Measurements from ENCODE around the gene BAZ1A. TPM values are rescaled to one million over a fixed set of nuclear protein-coding genes. Genes with fewer than 3 reads are reported as not detected.

The BAZ1A gene
- total and polyA plus RNA-seq, 9 of the 15 experiments (the other 6 are each of a cell fraction or from before 2014, with no cell fraction given) = 22.0 to 71.2 (median 39.1) TPM

DNA sequence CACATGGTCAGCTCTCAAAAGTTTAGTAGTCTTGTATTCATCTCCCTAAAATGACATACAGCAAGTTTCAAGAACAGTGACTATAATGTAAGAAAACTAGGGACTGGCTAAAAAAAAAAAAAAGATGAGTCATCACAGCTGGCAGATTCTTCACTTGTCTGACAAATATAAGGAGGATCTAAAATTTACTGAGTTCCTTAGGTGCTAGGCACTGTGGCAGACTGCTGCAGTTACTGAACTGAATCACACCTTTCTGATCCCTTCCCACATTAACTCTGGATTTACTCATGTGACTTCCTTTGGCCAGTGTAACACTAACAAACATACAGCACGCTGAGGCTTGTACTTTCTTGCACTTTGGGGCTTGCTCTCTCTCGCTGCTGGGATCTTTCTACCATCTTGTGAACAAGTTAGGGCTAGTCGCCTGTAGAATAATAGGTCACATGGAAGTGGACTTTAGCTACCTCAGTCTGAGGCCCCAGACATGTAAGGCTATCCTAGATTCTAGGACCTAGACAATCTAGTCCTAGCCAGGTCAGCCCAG, 32.1 kb downstream of the BAZ1A start (continued):
- TF ChIP-seq NFE2L1 (tag; IDR thresholded peaks at IDR 0.05; ENCODE audit: borderline replicate concordance, low read depth) (peak; percentile 79), NCOA1 (IDR thresholded peaks at IDR 0.05; ENCODE audit: low read depth) (no peak), ATF7 (IDR thresholded peaks at IDR 0.05) (no peak), ZFP30 (CRISPR knock-in tag; IDR thresholded peaks at IDR 0.05; ENCODE audit: borderline replicate concordance) (no peak), RFX5 (IDR thresholded peaks at IDR 0.05; ENCODE audit: low read depth, low read length) (no peak), C11orf30 (IDR thresholded peaks at IDR 0.05; ENCODE audit: low read depth) (peak; percentile 96), AFF1 (IDR thresholded peaks at IDR 0.05; ENCODE audit: low read depth in 1 of 2, partially characterized antibody in 2 of 2) (no peak), ZNF143 (CRISPR knock-in tag; IDR thresholded peaks at IDR 0.05) (no peak), ZC3H4 (CRISPR knock-in tag; IDR thresholded peaks at IDR 0.05; ENCODE audit: borderline replicate concordance) (no peak), SNRNP70 (optimal IDR thresholded peaks at IDR 0.05; ENCODE audit: low read depth, low read length) (no peak), MED1 (CRISPR knock-in tag; IDR thresholded peaks at IDR 0.05; ENCODE audit: borderline replicate concordance) (no peak), JUNB (CRISPR knock-in tag; conservative IDR thresholded peaks at IDR 0.05) (peak; percentile 58; the same call in 1 of the 2 replicates), ZNF408 (CRISPR knock-in tag; IDR thresholded peaks at IDR 0.05; ENCODE audit: low read depth) (no peak), BRF2 (IDR thresholded peaks at IDR 0.05; ENCODE audit: borderline replicate concordance, insufficient read depth, insufficient read length) (no peak), HMGN3 (IDR thresholded peaks at IDR 0.05; ENCODE audit: borderline replicate concordance, extremely low read depth, insufficient read length, low read depth, low read length) (no peak), PKNOX1 (IDR thresholded peaks at IDR 0.05) (0 out of 2 replicates have a peak, but pooled peaks have one; percentile 23), ZNF584 (CRISPR knock-in tag; IDR thresholded peaks at IDR 0.05; ENCODE audit: low read depth) (no peak)
- TF ChIP-seq, protein P1, sequence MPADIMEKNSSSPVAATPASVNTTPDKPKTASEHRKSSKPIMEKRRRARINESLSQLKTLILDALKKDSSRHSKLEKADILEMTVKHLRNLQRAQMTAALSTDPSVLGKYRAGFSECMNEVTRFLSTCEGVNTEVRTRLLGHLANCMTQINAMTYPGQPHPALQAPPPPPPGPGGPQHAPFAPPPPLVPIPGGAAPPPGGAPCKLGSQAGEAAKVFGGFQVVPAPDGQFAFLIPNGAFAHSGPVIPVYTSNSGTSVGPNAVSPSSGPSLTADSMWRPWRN (IDR thresholded peaks at IDR 0.05; ENCODE audit: low read depth) = no peak
